Measurements from ENCODE around the gene YIPF5.

DNA sequence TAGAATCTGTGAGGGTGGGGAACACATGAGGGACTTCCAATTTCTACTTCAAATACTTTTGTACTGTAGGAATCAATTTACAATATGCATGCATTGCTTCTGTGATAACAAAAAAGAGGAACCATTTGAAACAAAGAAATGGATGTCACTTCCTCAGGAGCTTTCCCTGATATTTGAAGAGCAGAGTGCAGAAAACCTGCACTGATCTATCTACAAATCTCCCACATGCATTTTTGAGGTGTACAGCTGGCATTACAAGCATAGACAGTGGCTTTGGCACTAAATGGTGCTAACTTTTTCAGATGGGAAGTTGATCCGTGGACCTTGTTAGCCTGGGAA, 27.7 kb downstream of the YIPF5 start:
- TF ChIP-seq EZH2 (IDR thresholded peaks at IDR 0.05; ENCODE audit: insufficient read depth, poor library complexity, severe bottlenecking): no peak
- no peak for TF ChIP-seq EZH2phosphoT487 (IDR thresholded peaks at IDR 0.05; ENCODE audit: insufficient read depth, low read depth)

Data from GM23248 (cell line).